MCF 10A (cell line): ENCODE measurements around the gene KRT74. TPM values are rescaled to one million over a fixed set of nuclear protein-coding genes. Genes with fewer than 3 reads are reported as not detected.
"Not testable (repeated sequence)": the region's sequence is repeated elsewhere in the genome, so short reads cannot be mapped to it uniquely, and the experiment has no call there.

Experiments
- BruUV-seq: library from RNA; stranded (reverse); fragments of 400-500 nt; replicated peaks from 2 replicates; lab custom pipeline; 2021; lab: Mats Ljungman, UMichigan
- CTCF ChIA-PET: fragments of 300-600 bp; sonication (Branson Sonifier 250); formaldehyde crosslinking; extraction: SDS; loops from one replicate; lab custom pipeline; 2021; ENCODE audit warnings: antibody characterized with exemption, inconsistent platforms; lab: Yijun Ruan, JAX
- POLR2A ChIA-PET: fragments of 300-600, 350-650 bp; sonication (Branson Sonifier 250); formaldehyde crosslinking; extraction: SDS; loops from one replicate; lab custom pipeline; 2020; ENCODE audit warnings: antibody characterized with exemption, inconsistent platforms; lab: Yijun Ruan, JAX
- DNase-seq: peaks from one replicate; pipeline ENCODE4 v3.0.0-alpha.2; 2018; ENCODE audit not compliant: unreplicated experiment
- H3K27ac Mint-ChIP-seq: one replicate; pipeline ENCODE4 v1.8.0; 2022; ENCODE audit warnings: mild to moderate bottlenecking, low read depth, mixed read lengths; ENCODE audit not compliant: unreplicated experiment
- H3K27me3 Mint-ChIP-seq: one replicate; pipeline ENCODE4 v1.8.0; 2022; ENCODE audit warnings: mixed read lengths; ENCODE audit not compliant: insufficient read depth, unreplicated experiment
- H3K36me3 Mint-ChIP-seq: one replicate; pipeline ENCODE4 v1.8.0; 2022; ENCODE audit warnings: mild to moderate bottlenecking, moderate library complexity, mixed read lengths; ENCODE audit not compliant: insufficient read depth, unreplicated experiment
- H3K4me1 Mint-ChIP-seq: one replicate; pipeline ENCODE4 v1.8.0; 2022; ENCODE audit warnings: mixed read lengths; ENCODE audit not compliant: insufficient read depth, unreplicated experiment
- H3K4me3 Mint-ChIP-seq: one replicate; pipeline ENCODE4 v1.8.0; 2022; ENCODE audit warnings: mild to moderate bottlenecking, moderate library complexity, mixed read lengths; ENCODE audit not compliant: unreplicated experiment
- H3K9me3 Mint-ChIP-seq: one replicate; pipeline ENCODE4 v1.8.0; 2022; ENCODE audit warnings: mixed read lengths; ENCODE audit not compliant: unreplicated experiment
- intact Hi-C: fragments of 100-400 bp; cut with micrococcal nuclease; formaldehyde crosslinking; loops from 2 replicates; pipeline ENCODE4 v1.14.1; 2022
- total RNA-seq: library from RNA; stranded (reverse); gene quantifications from 2 replicates; pipeline ENCODE4 v1.2.3, GENCODE V29; 2022
- TF ChIP-seq, protein P1 (sequence below): fragments of 200-600 bp; IDR thresholded peaks from one replicate; pipeline ENCODE4 v1.8.0; 2022; ENCODE audit warnings: antibody characterized with exemption, mild to moderate bottlenecking; ENCODE audit not compliant: unreplicated experiment

The KRT74 gene
- total RNA-seq, 1 experiment from 2014 or later, result not detected

DNA sequence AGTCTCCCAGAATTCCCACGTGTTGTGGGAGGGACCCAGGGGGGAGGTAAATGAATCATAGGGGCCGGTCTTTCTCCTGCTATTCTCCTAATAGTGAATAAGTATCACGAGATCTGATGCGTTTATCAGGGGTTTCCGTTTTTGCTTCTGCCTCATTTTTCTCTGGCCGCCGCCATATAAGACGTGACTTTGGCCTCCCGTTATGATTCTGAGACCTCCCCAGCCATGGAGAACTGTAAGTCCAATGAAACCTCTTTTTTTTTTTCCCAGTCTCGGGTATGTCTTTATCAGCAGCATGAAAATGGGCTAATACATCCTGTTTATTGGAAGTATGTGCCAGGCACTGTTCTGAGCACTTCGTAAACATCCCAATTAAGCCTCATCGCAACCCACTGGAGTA, 26.8 kb upstream of the KRT74 start:
- POLR2A ChIA-PET, result no interaction called here
- H3K27me3 Mint-ChIP-seq, result peaks cover 41% of the 10 kb centered on the region
- H3K9me3 Mint-ChIP-seq, result peaks cover 8% of the 10 kb centered on the region
- no peaks in the 10 kb centered on the region for H3K36me3 Mint-ChIP-seq
- intact Hi-C loops, result no loop called here
- H3K4me3 Mint-ChIP-seq, result no peak overlapping the region
- DNase-seq, result no peak
- CTCF ChIA-PET, result interaction anchor here (1.0 kb wide), 1 partner anchor 78 kb away, joined by 4 read pairs; no protein-coding TSS in a partner anchor
- H3K4me1 Mint-ChIP-seq, result no peaks in the 10 kb centered on the region
- TF ChIP-seq, protein P1, sequence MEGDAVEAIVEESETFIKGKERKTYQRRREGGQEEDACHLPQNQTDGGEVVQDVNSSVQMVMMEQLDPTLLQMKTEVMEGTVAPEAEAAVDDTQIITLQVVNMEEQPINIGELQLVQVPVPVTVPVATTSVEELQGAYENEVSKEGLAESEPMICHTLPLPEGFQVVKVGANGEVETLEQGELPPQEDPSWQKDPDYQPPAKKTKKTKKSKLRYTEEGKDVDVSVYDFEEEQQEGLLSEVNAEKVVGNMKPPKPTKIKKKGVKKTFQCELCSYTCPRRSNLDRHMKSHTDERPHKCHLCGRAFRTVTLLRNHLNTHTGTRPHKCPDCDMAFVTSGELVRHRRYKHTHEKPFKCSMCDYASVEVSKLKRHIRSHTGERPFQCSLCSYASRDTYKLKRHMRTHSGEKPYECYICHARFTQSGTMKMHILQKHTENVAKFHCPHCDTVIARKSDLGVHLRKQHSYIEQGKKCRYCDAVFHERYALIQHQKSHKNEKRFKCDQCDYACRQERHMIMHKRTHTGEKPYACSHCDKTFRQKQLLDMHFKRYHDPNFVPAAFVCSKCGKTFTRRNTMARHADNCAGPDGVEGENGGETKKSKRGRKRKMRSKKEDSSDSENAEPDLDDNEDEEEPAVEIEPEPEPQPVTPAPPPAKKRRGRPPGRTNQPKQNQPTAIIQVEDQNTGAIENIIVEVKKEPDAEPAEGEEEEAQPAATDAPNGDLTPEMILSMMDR, result no peak
- H3K27ac Mint-ChIP-seq, result no peak overlapping the region
- no TSS peak for BruUV-seq

DNA sequence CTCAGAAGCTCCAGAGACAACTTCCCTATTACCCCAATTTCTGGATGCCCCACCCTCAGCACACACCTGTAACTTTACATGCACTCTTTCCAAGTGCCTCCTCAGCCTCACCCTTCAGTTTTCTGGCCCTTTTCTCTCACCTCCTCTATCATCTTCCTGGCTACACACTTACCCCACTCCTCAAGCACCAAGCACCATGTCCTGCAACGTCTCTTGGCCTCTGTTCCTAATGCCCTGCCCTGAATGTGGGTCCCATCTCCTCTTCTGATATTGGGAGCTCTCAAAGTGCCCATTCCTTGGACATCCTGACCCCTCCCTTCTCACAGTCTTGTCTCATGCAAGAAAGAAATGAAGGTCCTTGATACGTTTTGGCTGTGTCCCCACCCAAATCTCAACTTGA, 26.4 kb upstream of the KRT74 start:
- Mint-ChIP-seq H3K9me3 (peaks cover 8% of the 10 kb centered on the region), H3K27ac (no peak overlapping the region), H3K4me1 (no peaks in the 10 kb centered on the region), H3K27me3 (peaks cover 38% of the 10 kb centered on the region), H3K36me3 (no peaks in the 10 kb centered on the region), H3K4me3 (no peak overlapping the region)
- intact Hi-C loops, result no loop called here
- no TSS peak for BruUV-seq
- TF ChIP-seq, protein P1, result no peak
- POLR2A ChIA-PET, result no interaction called here
- no peak for DNase-seq
- CTCF ChIA-PET, result interaction anchor here (0.8 kb wide), 1 partner anchor 78 kb away, joined by 3 read pairs; no protein-coding TSS in a partner anchor

DNA sequence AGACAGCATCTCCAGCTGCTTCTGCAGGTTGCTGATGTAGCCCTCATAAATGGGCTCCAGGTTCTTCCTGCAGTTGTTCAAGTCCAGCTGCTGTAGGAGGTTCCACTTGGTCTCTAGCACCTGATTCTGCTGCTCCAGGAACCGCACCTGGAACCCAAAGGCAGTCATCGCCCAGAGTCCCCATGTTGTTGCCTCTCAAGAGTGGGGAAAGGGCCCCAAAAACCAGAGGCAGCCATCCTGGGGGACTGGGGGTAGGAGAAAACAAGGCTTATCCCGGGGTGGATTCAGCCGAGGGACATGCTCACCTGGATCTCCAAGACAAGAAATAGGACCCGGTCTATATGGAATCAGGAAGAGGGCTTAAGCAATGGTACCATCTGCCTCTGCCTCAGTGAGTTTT, 25.3 kb upstream of the KRT74 start:
- intact Hi-C loops, result loop anchor here (10.0 kb wide), 1 partner anchor 116 kb away; no protein-coding TSS in a partner anchor
- POLR2A ChIA-PET, result interaction anchor here (0.6 kb wide), 1 partner anchor 18 kb away, joined by 3 read pairs; no protein-coding TSS in a partner anchor
- Mint-ChIP-seq H3K9me3 (peaks cover 8% of the 10 kb centered on the region), H3K4me3 (no peak overlapping the region), H3K27me3 (peaks cover 38% of the 10 kb centered on the region), H3K27ac (no peak overlapping the region), H3K36me3 (no peaks in the 10 kb centered on the region), H3K4me1 (no peaks in the 10 kb centered on the region)
- TF ChIP-seq, protein P1, result no peak
- DNase-seq, result no peak
- BruUV-seq, result no TSS peak
- CTCF ChIA-PET, result interaction anchor here (0.8 kb wide), 1 partner anchor 77 kb away, joined by 3 read pairs; no protein-coding TSS in a partner anchor

DNA sequence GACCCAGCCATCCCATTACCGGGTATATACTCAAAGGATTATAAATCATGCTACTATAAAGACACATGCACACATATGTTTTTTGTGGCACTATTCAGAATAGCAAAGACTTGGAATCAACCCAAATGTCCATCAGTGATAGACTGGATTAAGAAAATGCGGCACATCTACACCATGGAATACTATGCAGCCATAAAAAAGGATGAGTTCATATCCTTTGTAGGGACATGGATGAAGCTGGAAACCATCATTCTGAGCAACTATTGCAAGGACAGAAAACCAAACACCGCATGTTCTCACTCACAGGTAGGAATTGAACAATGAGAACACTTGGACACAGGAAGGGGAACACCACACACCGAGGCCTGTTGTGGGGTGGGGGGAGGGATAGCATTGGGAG, 20.6 kb upstream of the KRT74 start:
- H3K27me3 Mint-ChIP-seq, result peaks cover 46% of the 10 kb centered on the region
- H3K27ac Mint-ChIP-seq, H3K9me3 Mint-ChIP-seq, H3K4me3 Mint-ChIP-seq, BruUV-seq, DNase-seq, H3K36me3 Mint-ChIP-seq, H3K4me1 Mint-ChIP-seq: not testable (repeated sequence)
- ChIA-PET POLR2A (interaction anchor here (0.5 kb wide), 1 partner anchor 18 kb away, joined by 3 read pairs; no protein-coding TSS in a partner anchor), CTCF (interaction anchor here (0.6 kb wide), 1 partner anchor 71 kb away, joined by 3 read pairs; no protein-coding TSS in a partner anchor)
- intact Hi-C loops, result loop anchor here (10.0 kb wide), 1 partner anchor 121 kb away; no protein-coding TSS in a partner anchor
